CD4-positive, alpha-beta T cell treated with Interleukin-10 for 1 hour (primary cell): Measurements from ENCODE around the gene ZNF581.

Experiments
- DNase-seq: peaks from one replicate; pipeline ENCODE4 v3.0.0-alpha.2; 2020

Gene ZNF581

GRCh38 chr19:55683449-55684261, 40.2 kb downstream of the ZNF581 start:
- no peak for DNase-seq

- DNase-seq, result no peak
Observed at GRCh38 chr19:55684946-55685681, 41.7 kb downstream of the ZNF581 start.

- DNase-seq, result no peak
Observed at GRCh38 chr19:55685776-55686175, 42.3 kb downstream of the ZNF581 start.

- DNase-seq, result no peak
Observed at GRCh38 chr19:55686311-55687050, 43.0 kb downstream of the ZNF581 start.

GRCh38 chr19:55687281-55688201, 44.1 kb downstream of the ZNF581 start:
- no peak for DNase-seq

GRCh38 chr19:55688422-55689218, 45.2 kb downstream of the ZNF581 start:
- DNase-seq, result no peak

- no peak for DNase-seq
Observed at GRCh38 chr19:55689411-55690108, 46.1 kb downstream of the ZNF581 start.

- no peak for DNase-seq
Observed at GRCh38 chr19:55690109-55690768, 46.8 kb downstream of the ZNF581 start.

- no peak for DNase-seq
Observed at GRCh38 chr19:55690769-55691545, 47.5 kb downstream of the ZNF581 start.

GRCh38 chr19:55691561-55692481, 48.4 kb downstream of the ZNF581 start:
- DNase-seq, result no peak

- no peak for DNase-seq
Observed at GRCh38 chr19:55692681-55693081, 49.2 kb downstream of the ZNF581 start.

GRCh38 chr19:55693336-55693974, 50.0 kb downstream of the ZNF581 start:
- DNase-seq, result no peak

GRCh38 chr19:55694241-55694655, 50.8 kb downstream of the ZNF581 start:
- no peak for DNase-seq

GRCh38 chr19:55694656-55695491, 51.4 kb downstream of the ZNF581 start:
- no peak for DNase-seq
